ENCODE measurements around the gene ZNF783. TPM values are rescaled to one million over a fixed set of nuclear protein-coding genes. Genes with fewer than 3 reads are reported as not detected.
"Not testable (repeated sequence)": the region's sequence is repeated elsewhere in the genome, so short reads cannot be mapped to it uniquely, and the experiment has no call there.

The ZNF783 gene
- total RNA-seq, 1 donor from 2014 or later: 4.5 TPM

DNA sequence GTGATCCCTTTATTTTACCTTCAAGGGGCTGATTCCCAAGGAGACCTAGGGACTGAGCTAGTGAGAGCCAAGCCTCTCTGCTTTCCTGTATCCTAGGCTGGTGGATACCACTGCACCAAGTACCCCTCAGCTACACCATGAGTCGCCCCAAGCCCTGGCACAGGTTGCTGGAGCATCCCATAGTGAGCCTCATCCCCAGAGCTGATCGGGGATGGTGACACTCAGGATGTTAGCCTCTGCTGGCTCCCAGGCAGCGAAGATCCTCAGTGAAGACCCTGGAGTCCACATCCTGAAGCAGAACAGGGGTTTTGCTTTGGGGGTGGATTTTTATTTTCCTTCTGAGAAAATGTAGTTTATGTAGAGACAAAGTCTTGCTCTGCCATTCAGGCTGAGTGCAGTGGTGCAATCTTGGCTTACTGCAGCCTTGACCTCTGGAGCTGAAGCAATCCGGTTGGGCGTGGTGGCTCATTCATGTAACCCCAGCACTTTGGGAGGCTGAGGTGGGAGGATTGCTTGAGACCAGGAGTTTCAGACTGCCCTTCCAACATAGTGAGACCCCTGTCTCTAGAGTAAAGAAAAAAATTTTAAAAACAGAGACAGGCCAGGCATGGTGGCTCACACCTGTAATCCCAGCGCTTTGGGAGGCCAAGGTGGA is 35.0 kb upstream of the ZNF783 start:
- TF ChIP-seq, protein P1, sequence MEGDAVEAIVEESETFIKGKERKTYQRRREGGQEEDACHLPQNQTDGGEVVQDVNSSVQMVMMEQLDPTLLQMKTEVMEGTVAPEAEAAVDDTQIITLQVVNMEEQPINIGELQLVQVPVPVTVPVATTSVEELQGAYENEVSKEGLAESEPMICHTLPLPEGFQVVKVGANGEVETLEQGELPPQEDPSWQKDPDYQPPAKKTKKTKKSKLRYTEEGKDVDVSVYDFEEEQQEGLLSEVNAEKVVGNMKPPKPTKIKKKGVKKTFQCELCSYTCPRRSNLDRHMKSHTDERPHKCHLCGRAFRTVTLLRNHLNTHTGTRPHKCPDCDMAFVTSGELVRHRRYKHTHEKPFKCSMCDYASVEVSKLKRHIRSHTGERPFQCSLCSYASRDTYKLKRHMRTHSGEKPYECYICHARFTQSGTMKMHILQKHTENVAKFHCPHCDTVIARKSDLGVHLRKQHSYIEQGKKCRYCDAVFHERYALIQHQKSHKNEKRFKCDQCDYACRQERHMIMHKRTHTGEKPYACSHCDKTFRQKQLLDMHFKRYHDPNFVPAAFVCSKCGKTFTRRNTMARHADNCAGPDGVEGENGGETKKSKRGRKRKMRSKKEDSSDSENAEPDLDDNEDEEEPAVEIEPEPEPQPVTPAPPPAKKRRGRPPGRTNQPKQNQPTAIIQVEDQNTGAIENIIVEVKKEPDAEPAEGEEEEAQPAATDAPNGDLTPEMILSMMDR (IDR thresholded peaks at IDR 0.05; ENCODE audit: borderline replicate concordance): no peak
- Histone ChIP-seq H3K27ac (replicated peaks) (no peak overlapping the region), H3K9me3 (replicated peaks) (no peaks in the 10 kb centered on the region), H3K36me3 (peaks cover 37% of the 10 kb centered on the region), H3K4me3 (no peak overlapping the region), H3K27me3 (ENCODE audit: low read depth) (no peaks in the 10 kb centered on the region), H3K4me1 (no peaks in the 10 kb centered on the region)
- no peak for DNase-seq
- intact Hi-C loops (cut with micrococcal nuclease): no loop called here

DNA sequence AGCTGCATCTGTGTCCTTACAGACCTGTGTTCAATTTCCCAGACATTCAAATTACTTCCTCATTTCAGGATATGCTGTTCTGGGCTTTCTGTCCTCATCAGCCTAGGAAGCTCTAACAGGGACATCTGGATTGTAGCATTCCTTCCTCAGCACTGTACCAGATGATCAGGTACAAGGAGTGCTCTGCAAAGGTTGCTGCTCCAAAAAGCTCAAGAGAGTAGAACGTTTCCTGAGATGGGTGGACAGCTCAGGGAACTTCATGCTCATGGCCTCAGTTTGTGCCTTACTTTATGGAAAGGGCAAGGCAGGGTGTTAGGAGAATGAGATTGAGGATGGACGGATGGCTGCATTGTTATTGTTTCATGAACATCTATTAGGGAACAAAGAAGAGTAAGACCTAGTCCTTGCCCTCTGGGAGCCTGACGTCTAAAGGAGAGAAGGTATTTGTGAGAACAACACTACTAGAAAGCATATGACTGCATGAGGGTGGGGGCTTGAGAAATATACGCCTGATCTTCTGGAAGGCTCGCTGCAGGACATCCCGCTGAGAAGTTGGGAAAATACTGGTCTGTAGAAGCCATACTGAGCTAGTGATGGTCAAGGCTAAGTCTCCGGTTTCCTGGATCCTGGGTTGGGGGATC is 33.0 kb upstream of the ZNF783 start:
- Histone ChIP-seq H3K4me3 (no peak overlapping the region), H3K36me3 (peaks cover 18% of the 10 kb centered on the region), H3K4me1 (no peaks in the 10 kb centered on the region), H3K27ac (replicated peaks) (no peak overlapping the region), H3K27me3 (ENCODE audit: low read depth) (no peaks in the 10 kb centered on the region), H3K9me3 (replicated peaks) (no peaks in the 10 kb centered on the region)
- no peak for DNase-seq
- intact Hi-C loops (cut with micrococcal nuclease): no loop called here
- TF ChIP-seq, protein P1 (IDR thresholded peaks at IDR 0.05; ENCODE audit: borderline replicate concordance): no peak

DNA sequence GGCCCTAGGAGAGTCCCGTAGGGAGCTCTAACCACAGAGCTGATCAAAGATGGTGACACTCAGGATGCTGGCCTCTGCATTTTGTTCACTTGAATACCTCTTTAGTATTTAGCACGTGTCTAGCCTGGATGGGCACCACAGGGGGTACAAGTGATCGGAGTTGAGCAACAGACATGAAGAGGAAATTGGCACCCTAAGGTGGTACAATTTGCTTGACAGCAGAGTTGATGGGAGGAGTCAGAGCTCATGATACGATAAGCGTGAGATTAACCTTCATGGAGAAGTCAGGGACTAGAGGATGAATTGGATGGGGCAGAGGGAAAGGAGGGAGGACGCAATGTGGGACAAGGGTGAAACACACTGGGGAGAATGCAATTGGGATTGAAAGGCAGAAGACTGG is 32.5 kb upstream of the ZNF783 start:
- H3K4me3 ChIP-seq: no peak overlapping the region

DNA sequence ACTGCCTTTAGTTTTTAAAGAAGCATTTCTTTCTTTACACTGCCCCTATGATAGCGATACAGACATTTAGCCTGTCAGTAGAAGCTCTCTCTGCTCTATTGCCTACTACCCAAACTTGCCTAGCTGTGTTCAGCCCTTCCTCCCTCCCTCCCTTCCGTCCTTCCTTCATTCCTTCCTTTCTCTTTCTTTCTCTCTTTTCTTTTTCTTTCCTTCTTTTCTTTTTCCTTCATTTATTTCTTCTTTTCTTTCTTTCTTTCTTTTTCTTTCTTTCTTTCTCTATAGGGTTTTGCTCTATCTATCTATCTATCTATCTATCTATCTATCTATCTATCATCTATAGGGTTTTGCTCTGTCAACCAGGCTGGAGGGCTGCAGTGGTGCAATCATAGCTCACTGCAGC is 29.6 kb upstream of the ZNF783 start:
- intact Hi-C loops (cut with micrococcal nuclease): no loop called here
- no peak for DNase-seq
- H3K4me3 ChIP-seq: no peak overlapping the region
- H3K36me3 ChIP-seq: no peaks in the 10 kb centered on the region
- H3K27me3 ChIP-seq (ENCODE audit: low read depth): peaks cover 9% of the 10 kb centered on the region
- H3K27ac ChIP-seq (replicated peaks): no peak overlapping the region
- H3K9me3 ChIP-seq (replicated peaks): no peaks in the 10 kb centered on the region
- TF ChIP-seq, protein P1 (IDR thresholded peaks at IDR 0.05; ENCODE audit: borderline replicate concordance): no peak
- H3K4me1 ChIP-seq: no peaks in the 10 kb centered on the region

More for the DNA sequence above, 32.5 kb upstream of the ZNF783 start:
- Histone ChIP-seq H3K4me1 (no peaks in the 10 kb centered on the region), H3K27ac (replicated peaks) (no peak overlapping the region), H3K36me3 (peaks cover 12% of the 10 kb centered on the region), H3K9me3 (replicated peaks) (no peaks in the 10 kb centered on the region), H3K27me3 (ENCODE audit: low read depth) (no peaks in the 10 kb centered on the region)
- intact Hi-C loops (cut with micrococcal nuclease): no loop called here
- TF ChIP-seq, protein P1 (IDR thresholded peaks at IDR 0.05; ENCODE audit: borderline replicate concordance): no peak
- no peak for DNase-seq

DNA sequence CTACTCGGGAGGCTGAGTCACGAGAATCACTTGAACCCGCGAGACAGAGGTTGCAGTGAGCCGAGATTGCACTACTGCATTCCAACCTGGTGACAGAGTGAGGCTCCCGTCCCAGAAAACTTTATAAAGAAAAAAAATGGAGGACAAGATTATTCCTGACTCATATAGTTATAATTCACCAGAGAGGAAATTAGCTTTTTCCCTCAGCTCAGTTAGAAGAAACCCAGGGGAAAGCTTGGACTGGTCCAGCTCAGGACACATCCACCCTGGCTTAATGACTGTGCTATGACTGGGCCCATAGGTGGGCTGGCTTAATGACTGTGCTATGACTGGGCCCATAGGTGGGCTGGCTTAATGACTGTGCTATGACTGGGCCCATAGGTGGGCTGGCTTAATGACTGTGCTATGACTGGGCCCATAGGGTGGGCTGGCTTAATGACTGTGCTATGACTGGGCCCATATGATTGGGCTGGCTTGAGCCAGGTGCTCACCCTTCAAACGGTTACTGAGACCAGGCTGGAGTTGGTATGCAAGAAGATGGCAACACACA is 28.3 kb upstream of the ZNF783 start:
- H3K9me3 ChIP-seq (replicated peaks); H3K27ac ChIP-seq (replicated peaks); H3K4me3 ChIP-seq; H3K4me1 ChIP-seq; H3K27me3 ChIP-seq (ENCODE audit: low read depth); H3K36me3 ChIP-seq; DNase-seq; intact Hi-C loops (cut with micrococcal nuclease): not testable (repeated sequence)

DNA sequence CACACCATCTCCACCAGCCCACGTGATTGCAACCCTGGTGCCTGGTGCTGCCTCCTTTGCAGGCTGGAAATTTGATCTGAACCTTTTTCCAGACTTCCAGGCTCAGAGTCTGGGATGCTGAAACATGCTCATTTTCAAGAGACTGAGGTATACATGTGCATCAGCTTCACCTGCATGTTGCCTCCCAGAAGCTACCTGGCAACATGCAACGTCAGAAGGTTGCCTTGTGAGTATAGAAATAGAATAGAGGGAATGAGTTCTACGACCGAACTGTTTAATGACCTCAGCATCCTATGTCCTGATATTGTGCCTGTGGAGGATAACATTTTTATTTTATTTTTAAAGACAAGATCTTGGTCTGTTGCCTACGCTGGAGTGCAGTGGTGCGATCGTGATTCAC is 24.5 kb upstream of the ZNF783 start:
- peaks cover 30% of the 10 kb centered on the region for H3K4me1 ChIP-seq
- H3K4me3 ChIP-seq: no peak overlapping the region
- intact Hi-C loops (cut with micrococcal nuclease): no loop called here
- H3K36me3 ChIP-seq: no peaks in the 10 kb centered on the region
- no peak overlapping the region for H3K27ac ChIP-seq (replicated peaks)
- TF ChIP-seq, protein P1 (IDR thresholded peaks at IDR 0.05; ENCODE audit: borderline replicate concordance): no peak
- peaks cover 9% of the 10 kb centered on the region for H3K27me3 ChIP-seq (ENCODE audit: low read depth)
- no peak for DNase-seq
- no peaks in the 10 kb centered on the region for H3K9me3 ChIP-seq (replicated peaks)

All from left ventricle myocardium inferior (tissue), 1 donor.